WTC11 (cell line): ENCODE results near the gene NOP10. TPM values are rescaled to one million over a fixed set of nuclear protein-coding genes. Genes with fewer than 3 reads are reported as not detected.

Experiments used
- ATAC-seq: fragments of 200-7000 bp; cut with Tn5 transposase; 2 replicates; pipeline ENCODE4 v1.10.0; 2021; ENCODE audit warnings: mild to moderate bottlenecking, moderate library complexity
- CTCF ChIA-PET: fragments of 300-600 bp; sonication (Branson Sonifier 250); formaldehyde crosslinking; loops from one replicate; lab custom pipeline; 2021; ENCODE audit warnings: antibody characterized with exemption; lab: Charles Lee
- POLR2A ChIA-PET: fragments of 350-600 bp; sonication (Branson Sonifier 250); formaldehyde crosslinking; loops from one replicate; lab custom pipeline; 2021; ENCODE audit warnings: antibody characterized with exemption; lab: Charles Lee
- DNase-seq: peaks from one replicate; pipeline ENCODE4 v3.0.0; 2021; ENCODE audit warnings: low spot score
- H3K27ac Mint-ChIP-seq: 2 replicates; pipeline ENCODE4 v1.8.0; 2021; ENCODE audit warnings: mixed read lengths
- H3K27me3 Mint-ChIP-seq: 2 replicates; pipeline ENCODE4 v1.8.0; 2021; ENCODE audit warnings: low read depth, mild to moderate bottlenecking, moderate library complexity, mixed read lengths
- H3K36me3 Mint-ChIP-seq: 2 replicates; pipeline ENCODE4 v1.8.0; 2021; ENCODE audit warnings: mixed read lengths
- H3K4me1 Mint-ChIP-seq: 2 replicates; pipeline ENCODE4 v1.8.0; 2022; ENCODE audit warnings: mixed read lengths
- H3K4me3 Mint-ChIP-seq: 2 replicates; pipeline ENCODE4 v1.8.0; 2021; ENCODE audit warnings: mild to moderate bottlenecking, moderate library complexity, mixed read lengths
- H3K9me3 Mint-ChIP-seq: 2 replicates; pipeline ENCODE4 v1.8.0; 2021; ENCODE audit warnings: mixed read lengths
- ATF1 ChIP-seq: sonication (generic); formaldehyde crosslinking; IDR thresholded peaks from 2 replicates; pipeline ENCODE4 v1.8.1; 2023; ENCODE audit warnings: mild to moderate bottlenecking, moderate library complexity, missing genetic modification reagents
- CREB1 ChIP-seq: sonication (generic); formaldehyde crosslinking; IDR thresholded peaks from 2 replicates; pipeline ENCODE4 v1.8.0; 2023; ENCODE audit warnings: mild to moderate bottlenecking, missing genetic modification reagents
- E2F1 ChIP-seq: sonication (generic); formaldehyde crosslinking; IDR thresholded peaks from 2 replicates; pipeline ENCODE4 v1.8.0; 2022; ENCODE audit warnings: mild to moderate bottlenecking, missing genetic modification reagents
- ERG ChIP-seq: fragments of 250-450 bp; sonication (Bioruptor Pico); IDR thresholded peaks from 2 replicates; pipeline ENCODE4 v1.8.0; 2021; ENCODE audit warnings: mild to moderate bottlenecking
- ETV6 ChIP-seq: sonication (generic); formaldehyde crosslinking; IDR thresholded peaks from 2 replicates; pipeline ENCODE4 v1.8.1; 2022; ENCODE audit warnings: mild to moderate bottlenecking, missing genetic modification reagents
- FOXP4 ChIP-seq: sonication (generic); formaldehyde crosslinking; IDR thresholded peaks from 2 replicates; pipeline ENCODE4 v1.8.0; 2022; ENCODE audit warnings: mild to moderate bottlenecking, missing genetic modification reagents
- JUN ChIP-seq: sonication (generic); formaldehyde crosslinking; IDR thresholded peaks from 2 replicates; pipeline ENCODE4 v1.8.0; 2023; ENCODE audit warnings: mild to moderate bottlenecking, missing genetic modification reagents
- NFATC4 ChIP-seq: fragments of 250-450 bp; sonication (Bioruptor Pico); IDR thresholded peaks from 2 replicates; pipeline ENCODE4 v1.9.0; 2021; ENCODE audit warnings: mild to moderate bottlenecking
- OVOL2 ChIP-seq: fragments of 250-450 bp; sonication (Bioruptor Pico); IDR thresholded peaks from 2 replicates; pipeline ENCODE4 v1.9.0; 2021; ENCODE audit warnings: mild to moderate bottlenecking, borderline replicate concordance
- RORB ChIP-seq: fragments of 250-450 bp; sonication (Bioruptor Pico); IDR thresholded peaks from 2 replicates; pipeline ENCODE4 v1.9.0; 2021; ENCODE audit warnings: mild to moderate bottlenecking
- SP1 ChIP-seq: sonication (generic); formaldehyde crosslinking; conservative IDR thresholded peaks from 2 replicates; pipeline ENCODE4 v1.8.1; 2022; ENCODE audit warnings: missing genetic modification reagents
- TEAD1 ChIP-seq: sonication (generic); formaldehyde crosslinking; IDR thresholded peaks from 2 replicates; pipeline ENCODE4 v1.8.0; 2022; ENCODE audit warnings: mild to moderate bottlenecking, missing genetic modification reagents
- TEAD4 ChIP-seq: sonication (generic); formaldehyde crosslinking; IDR thresholded peaks from 2 replicates; pipeline ENCODE4 v1.8.0; 2022; ENCODE audit warnings: mild to moderate bottlenecking, missing genetic modification reagents
- ZMAT4 ChIP-seq: fragments of 250-450 bp; sonication (Bioruptor Pico); IDR thresholded peaks from 2 replicates; pipeline ENCODE4 v1.9.0; 2021; ENCODE audit warnings: mild to moderate bottlenecking
- total RNA-seq: library from RNA; stranded (reverse); gene quantifications from 3 replicates; pipeline ENCODE4 v1.2.3, GENCODE V29; 2021
- TF ChIP-seq, protein P1 (sequence below): sonication (generic); formaldehyde crosslinking; IDR thresholded peaks from 2 replicates; pipeline ENCODE4 v1.8.1; 2023; ENCODE audit warnings: mild to moderate bottlenecking, missing genetic modification reagents
- TF ChIP-seq, protein P2 (sequence below): sonication (generic); formaldehyde crosslinking; IDR thresholded peaks from 2 replicates; pipeline ENCODE4 v1.8.1; 2023; ENCODE audit warnings: mild to moderate bottlenecking, missing genetic modification reagents
- TF ChIP-seq, protein P3 (sequence below): sonication (generic); formaldehyde crosslinking; conservative IDR thresholded peaks from 2 replicates; pipeline ENCODE4 v1.8.1; 2023; ENCODE audit warnings: mild to moderate bottlenecking, low read depth, missing genetic modification reagents, moderate library complexity
- TF ChIP-seq, protein P4 (sequence below): sonication (generic); formaldehyde crosslinking; IDR thresholded peaks from 2 replicates; pipeline ENCODE4 v1.8.0; 2023; ENCODE audit warnings: mild to moderate bottlenecking, missing genetic modification reagents

Gene NOP10
- total RNA-seq, 1 experiment from 2014 or later, result 220 TPM

GRCh38 chr15:34362047-34362773, 19.3 kb upstream of the NOP10 start:
- Mint-ChIP-seq H3K27me3 (no peaks in the 10 kb centered on the region; the same call in 1 of the 2 replicates), H3K4me3 (no peak overlapping the region), H3K4me1 (peaks cover 10% of the 10 kb centered on the region), H3K9me3 (no peaks in the 10 kb centered on the region), H3K27ac (no peak overlapping the region), H3K36me3 (peaks cover 51% of the 10 kb centered on the region)
- CTCF ChIA-PET, result interaction anchor here (1.0 to 1.8 kb wide), 4 partner anchors 19 to 253 kb away, joined by 3 to 5 read pairs (median 4); partner anchors contain the start of genes KATNBL1, NOP10 and NUTM1
- TF ChIP-seq ZMAT4 (CRISPR knock-in tag), result no peak
- DNase-seq (no peak), ATAC-seq (no peak)
- POLR2A ChIA-PET, result no interaction called here

DNA sequence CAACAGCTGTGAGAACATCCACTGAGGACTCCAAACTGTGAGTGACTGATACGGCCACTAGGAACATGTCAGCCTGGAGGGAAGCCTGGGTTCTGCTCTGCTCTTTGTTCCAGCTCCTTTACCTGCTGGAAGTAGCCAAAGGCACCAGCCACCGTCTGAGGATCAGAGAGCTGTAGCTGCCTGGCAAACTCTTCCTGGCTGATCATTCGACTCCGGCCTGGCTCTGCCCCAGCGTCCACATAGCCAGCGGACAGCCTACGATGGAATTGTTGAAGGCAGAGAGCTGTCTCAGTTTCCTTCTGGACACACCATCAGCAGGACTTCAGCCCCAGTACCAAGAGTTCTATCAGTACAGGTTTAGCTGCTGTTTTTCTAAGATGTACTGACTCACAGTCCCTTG, 18.3 kb upstream of the NOP10 start:
- TF ChIP-seq TEAD4 (CRISPR knock-in tag), result no peak
- no peak for TF ChIP-seq TEAD1
- TF ChIP-seq, protein P1, sequence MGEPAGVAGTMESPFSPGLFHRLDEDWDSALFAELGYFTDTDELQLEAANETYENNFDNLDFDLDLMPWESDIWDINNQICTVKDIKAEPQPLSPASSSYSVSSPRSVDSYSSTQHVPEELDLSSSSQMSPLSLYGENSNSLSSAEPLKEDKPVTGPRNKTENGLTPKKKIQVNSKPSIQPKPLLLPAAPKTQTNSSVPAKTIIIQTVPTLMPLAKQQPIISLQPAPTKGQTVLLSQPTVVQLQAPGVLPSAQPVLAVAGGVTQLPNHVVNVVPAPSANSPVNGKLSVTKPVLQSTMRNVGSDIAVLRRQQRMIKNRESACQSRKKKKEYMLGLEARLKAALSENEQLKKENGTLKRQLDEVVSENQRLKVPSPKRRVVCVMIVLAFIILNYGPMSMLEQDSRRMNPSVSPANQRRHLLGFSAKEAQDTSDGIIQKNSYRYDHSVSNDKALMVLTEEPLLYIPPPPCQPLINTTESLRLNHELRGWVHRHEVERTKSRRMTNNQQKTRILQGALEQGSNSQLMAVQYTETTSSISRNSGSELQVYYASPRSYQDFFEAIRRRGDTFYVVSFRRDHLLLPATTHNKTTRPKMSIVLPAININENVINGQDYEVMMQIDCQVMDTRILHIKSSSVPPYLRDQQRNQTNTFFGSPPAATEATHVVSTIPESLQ, result no peak
- TF ChIP-seq E2F1, result no peak
- TF ChIP-seq, protein P2, sequence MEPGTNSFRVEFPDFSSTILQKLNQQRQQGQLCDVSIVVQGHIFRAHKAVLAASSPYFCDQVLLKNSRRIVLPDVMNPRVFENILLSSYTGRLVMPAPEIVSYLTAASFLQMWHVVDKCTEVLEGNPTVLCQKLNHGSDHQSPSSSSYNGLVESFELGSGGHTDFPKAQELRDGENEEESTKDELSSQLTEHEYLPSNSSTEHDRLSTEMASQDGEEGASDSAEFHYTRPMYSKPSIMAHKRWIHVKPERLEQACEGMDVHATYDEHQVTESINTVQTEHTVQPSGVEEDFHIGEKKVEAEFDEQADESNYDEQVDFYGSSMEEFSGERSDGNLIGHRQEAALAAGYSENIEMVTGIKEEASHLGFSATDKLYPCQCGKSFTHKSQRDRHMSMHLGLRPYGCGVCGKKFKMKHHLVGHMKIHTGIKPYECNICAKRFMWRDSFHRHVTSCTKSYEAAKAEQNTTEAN (CRISPR knock-in tag), result no peak
- no peak for TF ChIP-seq RORB
- TF ChIP-seq, protein P3, sequence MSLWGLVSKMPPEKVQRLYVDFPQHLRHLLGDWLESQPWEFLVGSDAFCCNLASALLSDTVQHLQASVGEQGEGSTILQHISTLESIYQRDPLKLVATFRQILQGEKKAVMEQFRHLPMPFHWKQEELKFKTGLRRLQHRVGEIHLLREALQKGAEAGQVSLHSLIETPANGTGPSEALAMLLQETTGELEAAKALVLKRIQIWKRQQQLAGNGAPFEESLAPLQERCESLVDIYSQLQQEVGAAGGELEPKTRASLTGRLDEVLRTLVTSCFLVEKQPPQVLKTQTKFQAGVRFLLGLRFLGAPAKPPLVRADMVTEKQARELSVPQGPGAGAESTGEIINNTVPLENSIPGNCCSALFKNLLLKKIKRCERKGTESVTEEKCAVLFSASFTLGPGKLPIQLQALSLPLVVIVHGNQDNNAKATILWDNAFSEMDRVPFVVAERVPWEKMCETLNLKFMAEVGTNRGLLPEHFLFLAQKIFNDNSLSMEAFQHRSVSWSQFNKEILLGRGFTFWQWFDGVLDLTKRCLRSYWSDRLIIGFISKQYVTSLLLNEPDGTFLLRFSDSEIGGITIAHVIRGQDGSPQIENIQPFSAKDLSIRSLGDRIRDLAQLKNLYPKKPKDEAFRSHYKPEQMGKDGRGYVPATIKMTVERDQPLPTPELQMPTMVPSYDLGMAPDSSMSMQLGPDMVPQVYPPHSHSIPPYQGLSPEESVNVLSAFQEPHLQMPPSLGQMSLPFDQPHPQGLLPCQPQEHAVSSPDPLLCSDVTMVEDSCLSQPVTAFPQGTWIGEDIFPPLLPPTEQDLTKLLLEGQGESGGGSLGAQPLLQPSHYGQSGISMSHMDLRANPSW (CRISPR knock-in tag), result no peak
- TF ChIP-seq ERG (CRISPR knock-in tag), result no peak
- no peak for TF ChIP-seq NFATC4 (CRISPR knock-in tag)
- TF ChIP-seq CREB1 (CRISPR knock-in tag), result no peak
- TF ChIP-seq, protein P4, sequence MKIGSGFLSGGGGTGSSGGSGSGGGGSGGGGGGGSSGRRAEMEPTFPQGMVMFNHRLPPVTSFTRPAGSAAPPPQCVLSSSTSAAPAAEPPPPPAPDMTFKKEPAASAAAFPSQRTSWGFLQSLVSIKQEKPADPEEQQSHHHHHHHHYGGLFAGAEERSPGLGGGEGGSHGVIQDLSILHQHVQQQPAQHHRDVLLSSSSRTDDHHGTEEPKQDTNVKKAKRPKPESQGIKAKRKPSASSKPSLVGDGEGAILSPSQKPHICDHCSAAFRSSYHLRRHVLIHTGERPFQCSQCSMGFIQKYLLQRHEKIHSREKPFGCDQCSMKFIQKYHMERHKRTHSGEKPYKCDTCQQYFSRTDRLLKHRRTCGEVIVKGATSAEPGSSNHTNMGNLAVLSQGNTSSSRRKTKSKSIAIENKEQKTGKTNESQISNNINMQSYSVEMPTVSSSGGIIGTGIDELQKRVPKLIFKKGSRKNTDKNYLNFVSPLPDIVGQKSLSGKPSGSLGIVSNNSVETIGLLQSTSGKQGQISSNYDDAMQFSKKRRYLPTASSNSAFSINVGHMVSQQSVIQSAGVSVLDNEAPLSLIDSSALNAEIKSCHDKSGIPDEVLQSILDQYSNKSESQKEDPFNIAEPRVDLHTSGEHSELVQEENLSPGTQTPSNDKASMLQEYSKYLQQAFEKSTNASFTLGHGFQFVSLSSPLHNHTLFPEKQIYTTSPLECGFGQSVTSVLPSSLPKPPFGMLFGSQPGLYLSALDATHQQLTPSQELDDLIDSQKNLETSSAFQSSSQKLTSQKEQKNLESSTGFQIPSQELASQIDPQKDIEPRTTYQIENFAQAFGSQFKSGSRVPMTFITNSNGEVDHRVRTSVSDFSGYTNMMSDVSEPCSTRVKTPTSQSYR (CRISPR knock-in tag), result no peak
- no peak for TF ChIP-seq ETV6 (CRISPR knock-in tag)
- TF ChIP-seq FOXP4 (CRISPR knock-in tag), result no peak
- TF ChIP-seq OVOL2 (CRISPR knock-in tag), result no peak
- no peak for TF ChIP-seq ATF1 (CRISPR knock-in tag)
- TF ChIP-seq JUN (CRISPR knock-in tag), result no peak
- no peak for TF ChIP-seq SP1
- no peak for DNase-seq

More for the DNA sequence above, 18.3 kb upstream of the NOP10 start:
- no peak for ATAC-seq
- Mint-ChIP-seq H3K4me1 (peaks cover 10% of the 10 kb centered on the region), H3K27ac (0 out of 2 replicates have a peak overlapping the region, but pooled peaks have one; percentile 22), H3K36me3 (peaks cover 55% of the 10 kb centered on the region), H3K9me3 (no peaks in the 10 kb centered on the region), H3K4me3 (no peak overlapping the region), H3K27me3 (no peaks in the 10 kb centered on the region; the same call in 1 of the 2 replicates)
- ChIA-PET CTCF (interaction anchor here (1.0 to 1.9 kb wide), 3 partner anchors 18 to 227 kb away, joined by 3 to 6 read pairs (median 5); partner anchors contain the start of genes KATNBL1, NOP10 and NUTM1), POLR2A (no interaction called here)
